GM10847 (cell line): ENCODE results near the gene GAB4.

Source experiments
- POLR2A ChIP-seq: IDR thresholded peaks from 2 replicates; pipeline ENCODE4 v1.6.1; 2011; ENCODE audit not compliant: insufficient read length; ENCODE audit errors: extremely low read depth

GAB4 gene

DNA sequence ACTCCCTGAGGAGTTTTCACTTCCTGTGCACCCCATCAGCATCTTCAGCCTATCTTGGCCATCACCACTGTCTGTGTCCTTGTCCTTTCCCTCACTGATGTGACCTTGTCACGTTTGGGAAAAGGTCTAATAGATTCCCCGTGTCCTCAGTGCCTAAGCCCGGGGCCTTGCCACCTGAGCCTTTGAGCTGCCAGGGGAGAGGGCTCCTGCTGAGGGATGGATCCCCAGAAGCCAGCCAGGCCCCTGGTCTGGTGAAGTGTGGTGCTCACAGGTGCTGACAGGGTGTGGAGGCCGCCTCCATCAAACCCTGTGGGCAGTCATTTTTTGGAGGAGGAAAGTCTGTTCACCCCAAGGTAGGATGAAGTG, 47.2 kb downstream of the GAB4 start:
- TF ChIP-seq POLR2A = no peak

GRCh38 chr22:16960220-16960883, 47.7 kb downstream of the GAB4 start:
- TF ChIP-seq POLR2A = no peak

DNA sequence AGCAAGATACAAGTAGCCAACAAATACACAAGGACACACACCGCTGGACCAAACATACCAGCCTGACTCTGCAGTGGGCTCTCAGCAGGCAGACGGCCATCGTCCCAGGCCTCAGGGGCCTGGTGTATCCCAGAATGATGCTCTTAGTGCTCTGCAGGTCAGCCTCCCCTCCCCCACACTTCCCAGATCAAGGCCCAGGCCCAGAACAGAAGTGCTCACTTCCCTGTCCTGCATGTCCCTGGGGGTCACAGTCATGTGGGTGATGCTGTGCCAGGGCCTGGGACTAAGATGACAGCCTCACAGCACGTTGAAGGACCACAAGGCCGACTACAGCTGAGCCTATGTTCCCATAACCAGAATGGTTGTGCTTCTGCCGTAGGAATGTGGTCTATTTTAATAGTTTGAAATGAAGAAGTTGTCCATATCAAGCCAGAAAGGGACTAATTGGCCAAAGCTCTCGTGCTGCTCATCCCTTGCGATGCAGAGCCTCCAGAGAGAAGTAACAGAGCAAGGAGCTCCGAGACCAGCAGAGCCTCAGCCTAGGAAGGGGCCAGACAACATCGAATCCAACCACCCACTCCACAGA, 48.6 kb downstream of the GAB4 start:
- no peak for TF ChIP-seq POLR2A

DNA sequence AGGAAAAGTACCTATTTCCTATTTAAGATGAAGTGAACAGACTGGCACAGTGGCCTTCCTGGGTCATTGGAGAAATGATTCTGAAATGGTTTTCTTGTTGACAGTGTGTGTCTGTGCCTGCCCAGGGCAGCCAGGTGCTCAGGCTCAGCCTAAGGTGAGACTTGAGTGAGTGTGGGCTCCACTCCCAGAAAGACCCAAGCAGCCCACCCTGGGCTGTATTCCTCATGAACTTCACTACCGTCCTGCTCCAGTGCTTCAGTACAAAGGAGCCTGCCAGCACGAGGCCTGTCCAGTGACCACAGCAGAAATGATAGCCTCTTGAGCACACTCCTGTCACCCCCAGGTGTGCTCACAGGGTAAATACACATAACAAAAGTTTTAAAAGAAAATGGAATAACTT, 49.5 kb downstream of the GAB4 start:
- no peak for TF ChIP-seq POLR2A

GRCh38 chr22:16957781-16958180, 50.2 kb downstream of the GAB4 start:
- TF ChIP-seq POLR2A = no peak

DNA sequence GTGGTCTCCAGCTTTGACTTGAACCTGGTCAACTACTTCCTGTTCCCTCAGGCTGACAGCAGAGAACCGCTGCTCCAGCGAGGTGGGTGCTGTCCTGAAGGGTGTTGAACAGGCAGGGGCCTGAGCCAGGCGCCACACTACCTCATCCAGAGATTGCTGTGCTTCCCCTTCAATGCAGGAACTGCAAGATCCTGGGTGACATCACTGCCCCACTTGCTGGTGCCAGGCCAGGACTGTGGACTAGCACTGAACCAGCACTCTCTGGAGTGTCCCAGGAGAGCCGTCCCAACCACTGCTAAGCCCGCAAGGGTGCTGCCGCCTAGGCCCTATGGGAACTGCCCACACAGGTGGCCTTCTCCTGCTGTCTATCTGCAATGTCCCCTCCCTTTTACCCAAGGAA, 51.7 kb downstream of the GAB4 start:
- no peak for TF ChIP-seq POLR2A

DNA sequence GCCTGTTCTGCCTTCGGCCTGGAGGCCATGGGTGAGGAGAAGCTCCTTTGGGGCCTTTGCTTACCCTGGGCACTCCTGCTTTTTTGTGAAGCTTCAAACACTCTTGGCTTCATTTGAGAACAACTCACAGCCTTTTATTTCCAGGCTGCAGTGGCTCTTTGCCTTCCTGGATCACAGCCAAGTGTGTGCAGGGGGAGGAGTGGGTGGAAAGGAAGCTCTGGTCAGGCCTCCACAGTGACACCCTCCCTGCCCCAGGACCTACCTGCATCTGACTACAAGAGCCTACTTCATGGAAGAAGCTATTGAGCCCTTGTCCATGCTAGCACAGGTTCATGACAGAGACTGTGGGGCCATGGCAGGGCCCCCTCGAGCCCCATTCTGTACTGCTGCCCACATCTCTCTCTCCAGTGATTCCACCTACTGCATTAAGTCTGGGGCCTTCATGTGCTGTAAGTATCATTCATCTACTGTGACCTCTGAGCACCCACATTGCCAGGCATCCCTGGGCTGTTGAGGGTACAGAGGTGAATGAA, 52.3 kb downstream of the GAB4 start:
- TF ChIP-seq POLR2A = no peak

DNA sequence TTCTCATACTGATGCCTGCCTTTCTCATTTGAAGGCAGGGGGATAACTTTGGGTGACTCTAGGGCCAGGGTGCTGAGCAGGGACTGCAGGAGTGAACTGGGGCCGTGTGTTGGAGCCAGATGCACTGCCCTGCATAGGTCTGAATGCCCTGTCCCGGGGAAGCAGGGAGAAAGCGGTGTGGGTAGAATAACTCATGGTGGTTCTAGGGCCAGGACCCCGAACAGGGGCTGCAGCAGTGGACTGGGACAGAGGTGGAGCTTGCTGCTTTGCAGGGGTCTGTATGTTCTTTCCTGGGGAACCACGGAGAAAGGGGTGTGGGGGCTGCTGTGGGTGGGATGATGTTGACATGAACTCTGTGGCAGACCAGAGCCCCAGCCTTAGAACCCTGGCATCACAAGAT, 52.9 kb downstream of the GAB4 start:
- TF ChIP-seq POLR2A = no peak

GRCh38 chr22:16954060-16954403, 54.0 kb downstream of the GAB4 start:
- no peak for TF ChIP-seq POLR2A

GRCh38 chr22:16953206-16954059, 54.6 kb downstream of the GAB4 start:
- no peak for TF ChIP-seq POLR2A

- no peak for TF ChIP-seq POLR2A
These were observed 58.5 kb downstream of the GAB4 start for GRCh38 chr22:16949561-16949960.

- no peak for TF ChIP-seq POLR2A
These were observed 70.2 kb downstream of the GAB4 start for GRCh38 chr22:16937811-16938210.

DNA sequence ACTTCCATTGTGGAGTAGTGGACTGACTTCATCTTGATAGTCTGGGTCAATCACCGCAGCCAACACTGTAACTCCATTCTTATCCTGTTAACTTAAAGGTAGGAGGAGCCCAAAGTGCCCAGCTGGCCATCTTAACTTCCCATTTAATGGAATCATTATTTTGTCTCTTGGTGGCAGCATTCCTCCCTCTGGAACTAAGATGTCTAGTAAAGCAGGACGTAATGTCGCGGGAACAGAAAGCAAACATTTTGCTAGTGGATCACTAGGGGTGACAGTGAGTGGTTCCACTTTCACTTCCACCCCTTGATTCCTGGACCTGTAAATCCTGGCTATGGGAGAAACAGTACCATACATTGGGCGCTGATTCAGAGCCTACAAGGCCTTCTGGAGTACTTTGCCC, 71.4 kb downstream of the GAB4 start:
- TF ChIP-seq POLR2A = no peak

GRCh38 chr22:16935209-16935608, 72.8 kb downstream of the GAB4 start:
- no peak for TF ChIP-seq POLR2A

GRCh38 chr22:16933291-16934282, 74.4 kb downstream of the GAB4 start:
- no peak for TF ChIP-seq POLR2A

DNA sequence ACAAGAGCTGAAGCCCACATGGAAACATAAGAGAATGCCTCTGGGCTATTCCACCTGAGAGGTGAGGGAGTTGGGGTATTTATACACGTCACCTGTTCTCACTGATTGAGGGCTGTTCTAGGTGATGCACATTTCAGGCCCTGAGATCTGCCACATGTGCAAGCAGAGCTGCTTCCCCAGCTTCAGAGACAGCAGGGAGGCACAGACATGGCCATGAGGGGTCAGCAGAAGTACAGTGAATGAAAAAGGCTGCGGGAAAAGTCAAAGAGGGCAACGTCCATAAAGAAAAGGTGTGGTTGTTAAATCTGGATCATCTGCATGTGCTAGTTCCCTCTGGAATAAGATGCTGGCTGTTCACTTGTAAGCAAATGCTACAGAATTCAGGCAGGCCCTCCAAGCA, 75.4 kb downstream of the GAB4 start:
- TF ChIP-seq POLR2A = no peak
